Subcutaneous abdominal adipose tissue (tissue), 5 donors: ENCODE data around the gene CSTPP1.
A peak's percentile ranks its signal among the peaks of the same experiment; 100 is the strongest.

Experiments used
- H3K27ac ChIP-seq: one replicate; pipeline ENCODE4 v1.7.0; 2013; ENCODE audit warnings: low read depth, mild to moderate bottlenecking, inconsistent platforms, low read length, moderate library complexity
- H3K27me3 ChIP-seq, 5 donors: one replicate each; pipeline ENCODE4 v1.7.0; 2013; ENCODE audit warnings: low read length in 5 of 5, inconsistent platforms in 1 of 5; ENCODE audit not compliant: control insufficient read depth in 5 of 5, insufficient read depth in 4 of 5
- H3K36me3 ChIP-seq, 5 donors: one replicate each; pipeline ENCODE4 v1.7.0; 2013; ENCODE audit warnings: low read length in 5 of 5; ENCODE audit not compliant: control insufficient read depth in 5 of 5, insufficient read depth in 5 of 5
- H3K4me1 ChIP-seq, 5 donors: one replicate each; pipeline ENCODE4 v1.7.0; 2013; ENCODE audit warnings: low read length in 5 of 5, mild to moderate bottlenecking in 3 of 5, moderate library complexity in 1 of 5; ENCODE audit not compliant: control insufficient read depth in 5 of 5, insufficient read depth in 5 of 5
- H3K4me3 ChIP-seq, 5 donors: one replicate each; pipeline ENCODE4 v1.7.0; 2013; ENCODE audit warnings: low read length in 5 of 5, low read depth in 1 of 5
- H3K9ac ChIP-seq, 5 donors: one replicate each; pipeline ENCODE4 v1.7.0; 2013; ENCODE audit warnings: low read length in 5 of 5, mild to moderate bottlenecking in 4 of 5, moderate library complexity in 3 of 5
- H3K9me3 ChIP-seq, 5 donors: one replicate each; pipeline ENCODE4 v1.7.0; 2013; ENCODE audit warnings: low read length in 5 of 5; ENCODE audit not compliant: control insufficient read depth in 5 of 5
- donor health status: healthy.
- donor health status: healthy.
- donor health status: healthy.
- donor health status: healthy.
- donor health status: healthy.

Gene CSTPP1

DNA sequence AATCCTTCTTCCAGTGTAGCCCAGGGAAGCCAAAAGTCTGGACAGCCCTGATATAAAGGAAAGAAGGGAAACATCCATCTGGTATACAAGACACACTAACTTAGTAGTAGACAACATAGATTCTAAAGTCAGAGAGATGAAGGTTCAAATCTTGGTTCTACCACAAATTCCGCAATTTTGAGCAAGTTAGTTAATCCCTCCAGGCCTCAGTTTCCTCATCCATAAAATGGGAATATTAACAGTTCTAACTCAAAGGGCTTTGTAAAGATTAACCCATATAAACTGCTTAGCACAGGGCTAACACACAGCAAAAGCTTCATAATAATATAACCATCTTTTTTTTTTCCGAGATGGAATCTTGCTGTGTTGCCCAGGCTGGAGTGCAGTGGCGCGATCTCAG lies 29.0 kb upstream of the CSTPP1 start:
- no peak overlapping the region for H3K9ac ChIP-seq
- H3K36me3 ChIP-seq, result no peaks in the 10 kb centered on the region
- no peak overlapping the region for H3K4me3 ChIP-seq
- peaks cover 0 to 12% (median 5%) of the 10 kb centered on the region in 5 donors for H3K27me3 ChIP-seq
- peaks cover 0 to 2% (median 0%) of the 10 kb centered on the region in 5 donors for H3K4me1 ChIP-seq
- no peak overlapping the region for H3K27ac ChIP-seq
- H3K9me3 ChIP-seq, result no peaks in the 10 kb centered on the region

DNA sequence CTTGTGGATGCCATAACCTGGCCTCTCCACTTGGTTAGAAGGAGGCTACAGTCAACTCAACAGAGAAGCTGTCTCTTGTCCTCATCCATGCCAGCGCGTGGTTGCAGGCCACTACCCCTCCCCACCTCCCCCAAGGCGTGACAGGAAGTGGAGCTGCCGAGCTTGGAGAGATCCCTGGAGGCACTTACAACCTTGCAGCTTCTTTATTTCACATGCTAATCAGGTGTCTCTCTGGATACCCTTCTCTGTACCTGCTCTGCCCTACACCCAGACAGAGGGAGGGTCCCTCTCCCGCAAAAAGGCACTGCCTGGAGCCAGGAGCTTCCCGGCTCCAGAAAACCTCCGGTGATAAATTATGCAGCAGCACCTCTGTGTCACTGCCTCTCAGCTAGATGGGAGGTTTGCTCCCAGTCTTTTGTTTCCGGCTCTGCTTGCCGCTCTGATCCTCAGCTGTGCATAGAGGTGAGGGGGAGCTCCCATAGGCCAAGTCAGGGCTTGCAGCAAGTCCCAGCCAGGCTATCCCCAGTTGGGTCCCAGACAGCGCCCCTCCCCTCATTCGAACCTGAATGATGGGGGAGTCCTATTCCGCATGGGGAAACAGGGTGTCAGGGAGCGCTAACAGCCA lies 23.9 kb upstream of the CSTPP1 start:
- H3K27ac ChIP-seq, result no peak overlapping the region
- H3K4me1 ChIP-seq, result peaks cover 0 to 17% (median 16%) of the 10 kb centered on the region in 5 donors
- no peak overlapping the region for H3K4me3 ChIP-seq
- H3K27me3 ChIP-seq, result peaks cover 14 to 51% (median 38%) of the 10 kb centered on the region in 5 donors
- no peak overlapping the region for H3K9ac ChIP-seq
- no peaks in the 10 kb centered on the region for H3K9me3 ChIP-seq
- no peaks in the 10 kb centered on the region for H3K36me3 ChIP-seq

- no peaks in the 10 kb centered on the region for H3K9me3 ChIP-seq
- peaks cover 14 to 54% (median 40%) of the 10 kb centered on the region in 5 donors for H3K27me3 ChIP-seq
- no peak overlapping the region for H3K9ac ChIP-seq
- H3K36me3 ChIP-seq, result no peaks in the 10 kb centered on the region
- no peak overlapping the region for H3K27ac ChIP-seq
- peaks cover 0 to 22% (median 20%) of the 10 kb centered on the region in 5 donors for H3K4me1 ChIP-seq
- H3K4me3 ChIP-seq, result no peak overlapping the region
Measured at GRCh38 chr11:46913484-46913883, 23.1 kb upstream of the CSTPP1 start.

DNA sequence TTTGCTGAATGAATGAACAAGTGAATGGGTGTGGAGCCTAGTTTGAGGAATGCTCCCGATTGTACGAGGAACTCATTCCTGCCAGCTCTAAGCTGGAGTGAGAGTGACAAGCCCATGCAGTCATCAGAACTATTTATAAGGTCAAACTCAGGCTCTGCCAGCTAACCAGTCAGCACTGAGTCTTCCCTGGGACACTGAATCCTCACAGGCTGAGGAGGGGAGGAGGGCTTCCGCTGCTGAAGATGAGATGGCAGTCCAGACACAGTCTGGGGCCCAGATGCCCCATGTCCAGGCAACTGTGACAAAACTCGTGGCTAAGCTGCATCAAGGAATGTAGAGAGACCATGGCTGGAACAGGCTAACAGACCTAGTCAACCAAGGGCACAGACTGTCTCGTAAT lies 22.2 kb upstream of the CSTPP1 start:
- H3K4me1 ChIP-seq, result peaks cover 0 to 27% (median 24%) of the 10 kb centered on the region in 5 donors

DNA sequence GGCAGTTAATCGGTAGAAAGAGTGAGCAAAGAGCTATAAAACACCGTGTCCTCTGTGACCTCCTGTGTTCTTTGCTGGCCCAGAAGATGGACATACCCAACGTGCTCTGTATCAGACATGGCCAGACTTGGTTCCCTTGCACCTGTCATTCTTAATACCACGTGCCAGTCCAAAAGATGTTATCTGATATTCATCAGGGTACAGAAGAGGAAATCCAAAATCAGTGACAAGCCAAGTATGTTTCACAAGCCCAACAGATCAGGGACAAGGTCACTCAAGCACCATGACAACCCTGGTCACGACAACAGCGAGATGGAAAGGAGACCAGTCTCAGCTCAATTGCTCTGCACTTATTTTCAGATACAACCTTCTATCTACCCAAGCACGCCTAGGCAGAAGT lies 21.7 kb upstream of the CSTPP1 start:
- Histone ChIP-seq H3K36me3 (no peaks in the 10 kb centered on the region), H3K27me3 (peaks cover 14 to 58% (median 40%) of the 10 kb centered on the region in 5 donors), H3K9ac (no peak overlapping the region), H3K27ac (no peak overlapping the region), H3K9me3 (no peaks in the 10 kb centered on the region), H3K4me3 (no peak overlapping the region), H3K4me1 (peaks cover 0 to 29% (median 24%) of the 10 kb centered on the region in 5 donors)

More for the DNA sequence above, 22.2 kb upstream of the CSTPP1 start:
- Histone ChIP-seq H3K9me3 (no peaks in the 10 kb centered on the region), H3K4me3 (no peak overlapping the region), H3K27me3 (peaks cover 14 to 57% (median 40%) of the 10 kb centered on the region in 5 donors), H3K36me3 (no peaks in the 10 kb centered on the region), H3K9ac (no peak overlapping the region), H3K27ac (no peak overlapping the region)

DNA sequence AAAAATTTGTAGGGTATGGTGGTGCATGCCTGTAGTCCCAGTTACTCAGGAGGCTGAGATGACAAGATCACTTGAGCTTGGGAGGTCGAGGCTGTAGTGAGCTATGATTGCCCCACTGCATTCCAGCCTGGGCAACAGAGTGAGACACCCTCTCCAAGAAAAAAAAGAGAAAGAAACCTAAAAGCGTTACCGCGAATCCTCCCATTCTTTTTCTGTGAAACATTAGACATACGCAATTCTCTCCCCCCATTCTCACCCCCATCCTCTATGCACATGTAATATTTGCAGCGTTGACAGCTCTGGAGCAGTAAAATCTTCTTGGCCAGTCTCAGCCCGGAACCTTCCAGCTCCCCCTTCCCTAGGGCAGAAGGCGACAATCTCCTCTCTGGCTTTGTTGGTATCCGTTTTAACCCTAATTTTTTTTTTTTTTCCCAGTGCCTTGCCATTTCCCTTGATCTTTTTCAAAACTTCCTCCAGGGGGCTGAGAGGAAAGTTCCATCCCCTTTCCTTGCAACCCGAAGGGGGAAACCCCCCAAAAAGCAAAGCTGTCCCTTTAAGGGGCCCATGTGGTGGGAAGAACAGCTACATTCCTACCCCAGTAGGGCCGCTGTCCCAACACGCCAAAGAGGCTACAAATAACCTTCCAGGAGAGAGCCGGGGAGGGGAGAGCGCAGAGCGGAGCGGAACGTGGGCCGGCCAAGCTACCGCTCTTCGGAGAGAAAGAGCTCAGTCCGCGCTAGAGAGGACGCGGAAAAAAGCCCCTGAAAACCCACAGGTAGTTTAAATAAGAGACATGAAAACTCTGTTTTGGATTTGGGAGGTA lies 20.1 kb upstream of the CSTPP1 start:
- Histone ChIP-seq H3K27me3 (peaks cover 14 to 55% (median 40%) of the 10 kb centered on the region in 5 donors), H3K27ac (no peak overlapping the region)

DNA sequence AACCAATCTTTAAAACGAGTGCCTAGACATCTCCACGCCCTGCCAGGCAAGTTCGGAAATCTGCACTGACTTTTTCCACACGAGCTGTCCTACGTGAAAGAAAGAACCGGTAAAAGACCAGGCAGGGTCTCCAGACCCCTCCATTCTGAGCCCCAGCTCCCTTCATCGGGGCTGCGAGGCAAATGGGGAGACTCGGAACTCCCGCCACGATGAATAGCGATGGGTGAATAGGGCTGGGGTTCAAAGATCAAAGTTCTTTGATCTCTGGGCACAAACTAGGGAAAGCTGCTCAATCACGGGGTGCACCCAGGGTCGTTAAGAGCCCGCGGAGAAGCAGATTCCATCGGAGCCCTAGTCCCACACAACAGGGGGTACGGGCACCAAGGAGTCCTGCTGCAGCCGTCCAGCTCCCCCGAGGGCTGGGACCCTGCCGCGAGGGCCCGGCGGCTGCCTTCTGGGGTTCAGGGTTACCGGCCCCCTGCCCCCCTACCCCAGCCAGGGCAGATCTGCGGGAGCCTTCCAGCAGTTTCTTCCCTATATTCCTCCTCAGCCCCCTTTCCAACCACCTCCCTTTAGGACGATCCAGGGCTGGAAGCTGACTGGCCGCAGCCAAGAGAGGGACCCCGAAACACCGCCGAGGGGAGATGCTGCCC lies 19.3 kb upstream of the CSTPP1 start:
- peaks cover 12 to 54% (median 40%) of the 10 kb centered on the region in 5 donors for H3K27me3 ChIP-seq
- H3K9me3 ChIP-seq, result no peaks in the 10 kb centered on the region
- peaks cover 0 to 34% (median 24%) of the 10 kb centered on the region in 5 donors for H3K4me1 ChIP-seq
- H3K27ac ChIP-seq, result no peak overlapping the region
- no peaks in the 10 kb centered on the region for H3K36me3 ChIP-seq
- peak overlapping the region; percentile 11 to 63 (median 57) for H3K9ac ChIP-seq
- H3K4me3 ChIP-seq, result peak overlapping the region; percentile 50 to 68 (median 65)

More for the DNA sequence above, 20.1 kb upstream of the CSTPP1 start:
- Histone ChIP-seq H3K4me1 (peaks cover 0 to 34% (median 24%) of the 10 kb centered on the region in 5 donors), H3K9ac (peak overlapping the region; percentile 11 to 62 (median 50)), H3K4me3 (peak overlapping the region; percentile 50 to 68 (median 65)), H3K36me3 (no peaks in the 10 kb centered on the region), H3K9me3 (no peaks in the 10 kb centered on the region)

- Histone ChIP-seq H3K4me1 (peaks cover 0 to 34% (median 24%) of the 10 kb centered on the region in 5 donors), H3K9ac (peak overlapping the region in 4 of 5 donors; percentile 49 to 63 (median 60)), H3K36me3 (no peaks in the 10 kb centered on the region), H3K4me3 (peak overlapping the region in 4 of 5 donors; percentile 50 to 68 (median 64)), H3K27ac (no peak overlapping the region), H3K9me3 (no peaks in the 10 kb centered on the region), H3K27me3 (peaks cover 8 to 49% (median 36%) of the 10 kb centered on the region in 5 donors)
Measured at GRCh38 chr11:46917762-46918082, 18.8 kb upstream of the CSTPP1 start.

DNA sequence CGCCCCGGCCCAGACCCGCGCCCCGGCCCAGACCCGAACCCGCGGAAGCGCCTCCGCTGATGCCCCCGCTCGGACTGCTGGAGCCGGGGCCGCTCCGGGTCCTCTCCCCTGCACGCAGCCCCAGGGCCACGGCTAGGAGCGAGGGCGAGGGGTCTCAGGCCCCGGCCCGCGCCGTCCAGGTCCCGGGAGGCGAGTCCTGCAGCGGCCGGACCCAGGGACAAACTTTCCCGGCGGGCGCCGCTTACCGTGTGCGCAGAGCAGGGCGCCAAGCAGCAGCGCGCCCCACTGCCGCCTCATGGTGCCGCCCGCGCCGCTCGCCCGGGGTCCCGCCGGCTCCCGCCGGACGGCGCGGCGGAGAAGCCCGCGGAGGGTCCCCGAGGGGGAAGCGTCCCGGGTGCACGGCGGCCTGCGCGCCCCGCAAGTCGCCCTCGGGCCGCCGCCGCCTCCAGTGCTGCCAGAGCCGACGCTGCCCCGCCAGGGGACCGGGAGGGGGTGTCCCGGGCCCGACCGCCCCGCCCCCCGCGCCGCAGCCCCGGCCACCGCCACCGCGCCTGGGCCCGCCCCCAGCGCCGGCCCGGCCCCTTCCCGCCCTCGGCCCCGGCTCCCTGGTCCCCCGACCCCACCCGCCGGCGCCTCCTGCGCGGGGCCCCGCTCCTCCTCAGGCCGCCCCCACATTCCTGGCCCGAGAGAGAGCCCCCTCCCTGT lies 18.3 kb upstream of the CSTPP1 start, which contains the start of gene LRP4:
Gene LRP4, minus strand, starts transcription at position 468 of the 705 bp plus-strand sequence. Its CDS starts 171 bp downstream, at position 297.
- Histone ChIP-seq H3K4me1 (peaks cover 0 to 34% (median 24%) of the 10 kb centered on the region in 5 donors), H3K27ac (peak within 1 kb of the TSS; percentile 65), H3K9me3 (no peaks in the 10 kb centered on the region), H3K27me3 (peaks cover 7 to 44% (median 31%) of the 10 kb centered on the region in 5 donors), H3K9ac (peak within 1 kb of the TSS in 4 of 5 donors; percentile 49 to 63 (median 60)), H3K36me3 (no peaks in the 10 kb centered on the region), H3K4me3 (peak within 1 kb of the TSS in 4 of 5 donors; percentile 50 to 68 (median 64))
